Right atrium auricular region (tissue), 2 donors: ENCODE measurements around the gene MZT2B. TPM values are rescaled to one million over a fixed set of nuclear protein-coding genes. Genes with fewer than 3 reads are reported as not detected.
"Not testable (repeated sequence)": the region's sequence is repeated elsewhere in the genome, so short reads cannot be mapped to it uniquely, and the experiment has no call there.

Experiments used
- DNase-seq: peaks from one replicate; pipeline ENCODE4 v3.0.0-alpha.2; 2019; ENCODE audit warnings: low spot score
- H3K27ac ChIP-seq, 2 donors: fragments of 200-600 bp; sonication (generic); 1 replicate in 1 of 2; 2 replicates in 1 of 2; pipeline ENCODE4 v1.5.1; 2016 to 2019
- H3K27me3 ChIP-seq, 2 donors: fragments of 200-600 bp; sonication (generic); one replicate each; pipeline versions ENCODE4 v1.5.1 to v1.6.0; 2017 to 2019
- H3K36me3 ChIP-seq: fragments of 200-600 bp; sonication (generic); one replicate; pipeline ENCODE4 v1.5.1; 2016
- H3K4me1 ChIP-seq, 2 donors: fragments of 200-600 bp; sonication (generic); one replicate each; pipeline versions ENCODE4 v1.5.1 to v1.6.0; 2017 to 2019
- H3K4me3 ChIP-seq, 2 donors: fragments of 200-600 bp; sonication (generic); 1 replicate in 1 of 2; 2 replicates in 1 of 2; pipeline ENCODE4 v1.5.1; 2017 to 2019; ENCODE audit warnings: mild to moderate bottlenecking in 1 of 2, moderate library complexity in 1 of 2
- H3K9me3 ChIP-seq, 2 donors: fragments of 200-600 bp; sonication (generic); one replicate each; pipeline ENCODE4 v1.5.1; 2019
- CTCF ChIP-seq, 2 donors: fragments of 200-600 bp; sonication (generic); IDR thresholded peaks; one replicate each; pipeline ENCODE4 v1.5.1; 2019; ENCODE audit warnings: antibody characterized with exemption in 2 of 2
- total RNA-seq, 2 donors: library from RNA; depleted of rRNA; stranded (reverse); fragments of >200 nt; gene quantifications; one replicate each; pipeline ENCODE4 v1.1.0, GENCODE V29; 2016

Gene MZT2B
- total RNA-seq, 2 donors from 2014 or later: 104 to 157 TPM

GRCh38 chr2:130160131-130160530 is 21.9 kb upstream of the MZT2B start:
- Histone ChIP-seq H3K36me3 (peaks cover 16% of the 10 kb centered on the region), H3K9me3 (no peaks in the 10 kb centered on the region), H3K27me3 (no peaks in the 10 kb centered on the region), H3K4me3 (no peak overlapping the region), H3K27ac (peak overlapping the region in 1 of 2 donors; percentile 46), H3K4me1 (peaks cover 0 to 8% of the 10 kb centered on the region in 2 donors)
- no peak for DNase-seq
- TF ChIP-seq CTCF (IDR thresholded peaks at IDR 0.05): no peak

GRCh38 chr2:130160838-130161705 is 21.0 kb upstream of the MZT2B start:
- peaks cover 25% of the 10 kb centered on the region for H3K36me3 ChIP-seq

DNA sequence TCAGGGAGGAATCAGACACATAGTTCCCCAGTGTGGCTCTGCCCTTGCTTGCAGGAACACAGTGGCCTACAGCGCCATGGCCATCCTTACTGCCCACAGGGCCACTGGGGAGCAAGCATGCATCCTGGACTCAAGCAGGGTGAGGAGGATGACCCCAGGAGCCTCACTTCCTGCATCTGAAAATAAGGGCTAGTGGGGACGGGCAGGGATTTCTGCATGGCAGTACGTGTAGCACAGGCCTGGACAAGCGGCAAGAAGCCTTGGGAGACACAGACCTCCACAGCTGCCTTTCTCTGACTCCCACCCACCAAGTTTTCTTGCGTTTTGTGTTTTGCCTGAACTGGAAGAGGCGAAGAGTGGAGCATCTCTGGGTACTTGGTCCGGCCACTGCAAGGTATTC is 19.6 kb upstream of the MZT2B start:
- not testable (repeated sequence) for DNase-seq

More at GRCh38 chr2:130160838-130161705, 21.0 kb upstream of the MZT2B start:
- H3K27ac ChIP-seq: peak overlapping the region; percentile 26 to 61
- not testable (repeated sequence) for H3K4me3 ChIP-seq, H3K4me1 ChIP-seq, H3K27me3 ChIP-seq, DNase-seq, H3K9me3 ChIP-seq

DNA sequence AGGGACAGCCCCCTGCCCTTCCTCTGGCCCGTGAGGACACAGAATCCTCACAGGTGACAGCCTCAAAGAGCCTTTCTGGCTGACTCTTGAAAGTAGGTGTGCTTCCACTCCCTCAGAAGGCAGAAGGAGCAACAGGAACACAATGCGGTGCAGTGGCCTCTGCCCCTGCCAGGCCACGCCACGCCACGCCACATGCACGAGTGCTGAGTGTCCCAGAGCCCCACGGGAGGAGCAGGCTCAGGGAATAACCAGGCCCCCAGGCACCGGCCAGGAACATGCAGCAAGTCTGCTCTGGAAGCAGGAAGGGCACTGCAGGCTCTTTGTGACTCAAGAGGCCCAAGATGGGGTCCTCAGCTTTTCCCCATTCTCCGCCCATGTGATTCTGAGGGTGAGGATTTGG is 19.1 kb upstream of the MZT2B start:
- Histone ChIP-seq H3K27ac (no peak overlapping the region), H3K9me3 (no peaks in the 10 kb centered on the region), H3K36me3 (peaks cover 38% of the 10 kb centered on the region)

More for the DNA sequence above, 19.6 kb upstream of the MZT2B start:
- not testable (repeated sequence) for H3K27ac ChIP-seq, H3K4me1 ChIP-seq, H3K4me3 ChIP-seq, H3K9me3 ChIP-seq, H3K27me3 ChIP-seq
- peaks cover 33% of the 10 kb centered on the region for H3K36me3 ChIP-seq

GRCh38 chr2:130165293-130166016 is 16.6 kb upstream of the MZT2B start:
- TF ChIP-seq CTCF (IDR thresholded peaks at IDR 0.05): no peak
- H3K27me3 ChIP-seq: no peaks in the 10 kb centered on the region
- peaks cover 0 to 4% of the 10 kb centered on the region in 2 donors for H3K4me1 ChIP-seq
- H3K36me3 ChIP-seq: peaks cover 41% of the 10 kb centered on the region
- H3K27ac ChIP-seq: no peak overlapping the region
- no peaks in the 10 kb centered on the region for H3K9me3 ChIP-seq
- H3K4me3 ChIP-seq: no peak overlapping the region
- no peak for DNase-seq

More for the DNA sequence above, 19.1 kb upstream of the MZT2B start:
- TF ChIP-seq CTCF (IDR thresholded peaks at IDR 0.05): no peak
- no peak overlapping the region for H3K4me3 ChIP-seq
- DNase-seq: no peak
- peaks cover 0 to 4% of the 10 kb centered on the region in 2 donors for H3K4me1 ChIP-seq
- H3K27me3 ChIP-seq: no peaks in the 10 kb centered on the region

DNA sequence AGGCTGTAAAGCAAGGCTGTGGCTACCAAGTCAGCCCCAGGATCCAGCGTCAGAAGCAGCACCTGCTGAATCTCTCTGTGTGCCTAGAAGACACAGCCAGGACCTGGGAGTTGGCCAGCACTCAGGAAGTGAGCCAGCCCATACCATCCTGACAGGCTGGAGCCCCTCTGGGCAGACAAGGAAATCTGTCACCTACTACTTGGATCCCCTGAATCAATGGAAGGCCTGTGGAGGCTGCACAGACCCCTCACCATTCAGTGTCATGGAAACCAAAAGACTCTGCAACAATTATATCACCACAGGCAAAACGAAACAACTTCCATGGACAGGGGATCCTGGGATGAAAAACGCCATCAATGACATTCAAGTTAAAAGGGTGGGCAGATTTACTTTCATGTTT is 15.5 kb upstream of the MZT2B start:
- H3K36me3 ChIP-seq: peaks cover 50% of the 10 kb centered on the region
- H3K4me3 ChIP-seq, H3K4me1 ChIP-seq, H3K27ac ChIP-seq, H3K27me3 ChIP-seq, H3K9me3 ChIP-seq, DNase-seq: not testable (repeated sequence)

DNA sequence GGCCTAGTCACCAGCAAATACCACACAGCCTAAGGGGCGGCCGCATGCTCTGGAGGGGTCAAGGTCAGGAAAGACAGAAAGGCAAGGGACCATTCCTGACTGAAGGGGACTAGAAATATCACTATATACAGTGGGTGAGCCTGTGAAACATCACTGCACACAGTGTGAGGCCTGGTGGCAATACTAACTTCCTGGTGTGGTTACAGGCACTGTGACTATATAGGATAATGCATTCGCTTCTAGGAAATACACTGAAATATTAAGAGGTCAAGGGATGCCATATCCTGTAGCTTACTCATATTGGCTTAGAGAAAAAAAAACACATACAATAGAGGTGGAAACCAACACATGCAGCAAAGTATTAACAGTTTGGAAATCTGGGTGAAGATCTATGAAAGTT is 12.9 kb upstream of the MZT2B start:
- not testable (repeated sequence) for H3K4me3 ChIP-seq, H3K27ac ChIP-seq, H3K9me3 ChIP-seq, DNase-seq, H3K27me3 ChIP-seq, H3K4me1 ChIP-seq
- H3K36me3 ChIP-seq: peaks cover 58% of the 10 kb centered on the region
